Caco-2 (cell line): ENCODE measurements around the gene ZNF26. TPM values are rescaled to one million over a fixed set of nuclear protein-coding genes. Genes with fewer than 3 reads are reported as not detected.
A peak's percentile ranks its signal among the peaks of the same experiment; 100 is the strongest.
"Not testable (repeated sequence)": the region's sequence is repeated elsewhere in the genome, so short reads cannot be mapped to it uniquely, and the experiment has no call there.

Experiments used
- BruUV-seq: library from RNA; stranded (reverse); fragments of 400-500 nt; replicated peaks from 2 replicates; lab custom pipeline; 2021; lab: Mats Ljungman, UMichigan
- CTCF ChIA-PET: fragments of 300-600 bp; sonication (Branson Sonifier 250); formaldehyde crosslinking; loops from one replicate; lab custom pipeline; 2022; ENCODE audit warnings: antibody characterized with exemption; lab: Charles Lee
- POLR2A ChIA-PET: fragments of 300-600 bp; sonication (Branson Sonifier 250); formaldehyde crosslinking; loops from one replicate; lab custom pipeline; 2022; ENCODE audit warnings: antibody characterized with exemption; lab: Charles Lee
- DNase-seq, 2 experiments: peaks; one replicate each; pipeline versions ENCODE4 v3.0.0 to v3.0.0-alpha.2; 2020 to 2022
- H3K27me3 ChIP-seq: replicated peaks from 2 replicates; pipeline ENCODE4 v1.6.0; 2011; ENCODE audit warnings: low read length; ENCODE audit not compliant: control insufficient read depth, insufficient read depth
- H3K36me3 ChIP-seq: 2 replicates; pipeline ENCODE4 v1.5.1; 2011; ENCODE audit warnings: low read length; ENCODE audit not compliant: control insufficient read depth, insufficient read depth
- H3K4me1 ChIP-seq: fragments of 250-450 bp; sonication (Bioruptor Pico); 2 replicates; pipeline ENCODE4 v1.5.1; 2020; ENCODE audit warnings: mild to moderate bottlenecking
- H3K4me3 ChIP-seq: 2 replicates; pipeline ENCODE4 v1.5.1; 2011; ENCODE audit warnings: low read depth, mild to moderate bottlenecking, control low read depth, low read length
- H3K9me3 ChIP-seq: fragments of 250-450 bp; sonication (Bioruptor Pico); 2 replicates; pipeline ENCODE4 v1.5.1; 2020; ENCODE audit warnings: mild to moderate bottlenecking, moderate library complexity
- H3K27ac Mint-ChIP-seq: one replicate; pipeline ENCODE4 v1.8.0; 2022; ENCODE audit warnings: mixed read lengths; ENCODE audit not compliant: unreplicated experiment
- H3K27me3 Mint-ChIP-seq: one replicate; pipeline ENCODE4 v1.8.0; 2022; ENCODE audit warnings: mixed read lengths; ENCODE audit not compliant: insufficient read depth, unreplicated experiment
- H3K36me3 Mint-ChIP-seq: one replicate; pipeline ENCODE4 v1.8.0; 2022; ENCODE audit warnings: mild to moderate bottlenecking, mixed read lengths; ENCODE audit not compliant: insufficient read depth, unreplicated experiment
- H3K4me1 Mint-ChIP-seq: one replicate; pipeline ENCODE4 v1.8.0; 2022; ENCODE audit warnings: low read depth, mixed read lengths; ENCODE audit not compliant: unreplicated experiment
- H3K4me3 Mint-ChIP-seq: one replicate; pipeline ENCODE4 v1.8.0; 2022; ENCODE audit warnings: mild to moderate bottlenecking, moderate library complexity, mixed read lengths; ENCODE audit not compliant: unreplicated experiment
- H3K9me3 Mint-ChIP-seq: one replicate; pipeline ENCODE4 v1.8.0; 2022; ENCODE audit warnings: mixed read lengths; ENCODE audit not compliant: unreplicated experiment
- intact Hi-C: fragments of 100-400 bp; cut with micrococcal nuclease; formaldehyde crosslinking; loops from one replicate; pipeline ENCODE4 v1.10.0; 2022; ENCODE audit not compliant: unreplicated experiment
- total RNA-seq: library from RNA; stranded (reverse); gene quantifications from 2 replicates; pipeline ENCODE4 v1.2.3, GENCODE V29; 2022
- TF ChIP-seq, protein P1 (sequence below), 2 experiments: fragments of 200-600 bp in 1 of 2; IDR thresholded peaks; 1 replicate in 1 of 2; 2 replicates in 1 of 2; pipeline versions ENCODE4 v1.5.1 to v1.8.0; 2011 to 2022; ENCODE audit warnings: antibody characterized with exemption in 1 of 2, control low read depth in 1 of 2, inconsistent platforms in 1 of 2, low read depth in 1 of 2, low read length in 1 of 2, mild to moderate bottlenecking in 1 of 2, moderate library complexity in 1 of 2; ENCODE audit not compliant: insufficient read depth in 1 of 2, severe bottlenecking in 1 of 2, unreplicated experiment in 1 of 2

The ZNF26 gene
- total RNA-seq, 1 experiment from 2014 or later = 17.8 TPM

DNA sequence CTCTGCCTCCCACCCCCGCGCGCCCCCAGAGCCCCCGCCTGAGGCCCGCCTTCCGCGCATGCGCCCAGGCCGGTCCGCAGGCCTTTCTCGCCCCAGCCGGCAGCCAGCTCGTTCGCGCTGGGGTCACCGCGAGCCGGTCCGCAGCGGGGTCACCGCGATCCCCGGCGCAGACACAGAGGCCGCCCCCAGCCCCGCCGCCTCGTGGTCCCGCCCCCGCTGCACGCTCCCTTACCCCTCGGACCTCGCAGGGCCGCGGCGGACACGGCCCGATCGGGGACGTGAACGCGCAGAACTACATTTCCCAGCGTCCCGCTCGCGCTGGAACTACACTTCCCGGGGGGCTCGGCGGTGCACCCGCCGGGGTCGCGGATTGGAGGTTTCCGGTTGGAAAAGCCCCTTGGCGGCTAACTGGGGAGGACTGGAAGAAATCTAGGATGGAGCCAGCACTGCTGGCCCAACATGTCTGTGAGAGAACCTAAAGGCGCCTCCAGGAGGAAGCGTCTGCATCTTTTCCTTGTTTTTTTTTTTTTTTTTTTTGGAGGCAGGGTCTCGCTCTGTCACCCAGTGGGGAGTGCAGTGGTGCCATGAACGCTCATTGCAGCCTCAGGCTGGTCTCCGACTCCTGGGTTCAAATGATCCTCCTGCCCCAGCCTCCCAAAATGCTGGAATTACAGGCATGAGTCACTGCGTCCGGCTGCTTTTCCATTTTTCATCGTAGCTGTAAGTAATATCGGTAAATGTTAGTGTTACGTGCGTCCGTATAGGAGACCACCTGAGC lies 30.0 kb upstream of the ZNF26 start, which contains the start of gene ZNF605:
ZNF605 (minus strand) TSS at position 296 of the 778 bp plus-strand sequence. CDS start 10,671 bp downstream, outside the sequence.
- H3K4me3 Mint-ChIP-seq = peak within 1 kb of the TSS; percentile 83

DNA sequence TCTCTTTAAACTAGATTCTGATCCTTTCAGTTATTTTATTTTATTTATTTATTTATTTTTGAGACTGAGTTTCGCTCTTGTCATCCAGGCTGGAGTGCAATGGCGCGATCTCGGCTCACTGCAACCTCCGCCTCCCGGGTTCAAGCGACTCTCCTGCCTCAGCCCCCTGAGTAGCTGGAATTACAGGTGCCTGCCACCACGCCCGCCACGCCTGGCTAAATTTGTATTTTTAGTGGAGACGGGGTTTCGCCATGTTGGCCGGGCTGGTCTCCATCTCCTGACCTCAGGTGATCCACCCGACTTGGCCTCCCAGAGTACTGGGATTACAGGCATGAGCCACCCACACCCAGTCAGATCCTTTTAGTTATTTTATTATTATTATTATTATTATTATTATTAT lies 24.4 kb upstream of the ZNF26 start:
- H3K27ac Mint-ChIP-seq, H3K27me3 Mint-ChIP-seq, H3K4me1 Mint-ChIP-seq, H3K36me3 ChIP-seq, H3K4me3 ChIP-seq, intact Hi-C loops, H3K4me3 Mint-ChIP-seq, H3K4me1 ChIP-seq, POLR2A ChIA-PET, H3K36me3 Mint-ChIP-seq, H3K27me3 ChIP-seq, BruUV-seq, DNase-seq, CTCF ChIA-PET: not testable (repeated sequence)
- H3K9me3 Mint-ChIP-seq = peaks cover 21% of the 10 kb centered on the region
- peaks cover 18% of the 10 kb centered on the region; the same call in 1 of the 2 replicates for H3K9me3 ChIP-seq

More for the DNA sequence above, 30.0 kb upstream of the ZNF26 start, which contains the start of gene ZNF605:
- intact Hi-C loops = loop anchor here (2.0 kb wide), 1 partner anchor 125 kb away; the partner anchor contains the start of gene ZNF140
- Histone ChIP-seq H3K9me3 (peaks cover 26% of the 10 kb centered on the region), H3K4me1 (no peaks in the 10 kb centered on the region), H3K27me3 (no peaks in the 10 kb centered on the region), H3K4me3 (peak within 1 kb of the TSS; percentile 49), H3K36me3 (no peaks in the 10 kb centered on the region)
- no peaks in the 10 kb centered on the region for H3K27me3 Mint-ChIP-seq
- peaks cover 37% of the 10 kb centered on the region for H3K36me3 Mint-ChIP-seq
- CTCF ChIA-PET = interaction anchor here (0.7 to 1.0 kb wide), 2 partner anchors 27 to 225 kb away, joined by 3 to 6 read pairs; partner anchors contain the start of gene ZNF268
- H3K27ac Mint-ChIP-seq = peak within 1 kb of the TSS; percentile 83
- peaks cover 20% of the 10 kb centered on the region for H3K9me3 Mint-ChIP-seq
- TF ChIP-seq, protein P1, sequence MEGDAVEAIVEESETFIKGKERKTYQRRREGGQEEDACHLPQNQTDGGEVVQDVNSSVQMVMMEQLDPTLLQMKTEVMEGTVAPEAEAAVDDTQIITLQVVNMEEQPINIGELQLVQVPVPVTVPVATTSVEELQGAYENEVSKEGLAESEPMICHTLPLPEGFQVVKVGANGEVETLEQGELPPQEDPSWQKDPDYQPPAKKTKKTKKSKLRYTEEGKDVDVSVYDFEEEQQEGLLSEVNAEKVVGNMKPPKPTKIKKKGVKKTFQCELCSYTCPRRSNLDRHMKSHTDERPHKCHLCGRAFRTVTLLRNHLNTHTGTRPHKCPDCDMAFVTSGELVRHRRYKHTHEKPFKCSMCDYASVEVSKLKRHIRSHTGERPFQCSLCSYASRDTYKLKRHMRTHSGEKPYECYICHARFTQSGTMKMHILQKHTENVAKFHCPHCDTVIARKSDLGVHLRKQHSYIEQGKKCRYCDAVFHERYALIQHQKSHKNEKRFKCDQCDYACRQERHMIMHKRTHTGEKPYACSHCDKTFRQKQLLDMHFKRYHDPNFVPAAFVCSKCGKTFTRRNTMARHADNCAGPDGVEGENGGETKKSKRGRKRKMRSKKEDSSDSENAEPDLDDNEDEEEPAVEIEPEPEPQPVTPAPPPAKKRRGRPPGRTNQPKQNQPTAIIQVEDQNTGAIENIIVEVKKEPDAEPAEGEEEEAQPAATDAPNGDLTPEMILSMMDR (IDR thresholded peaks at IDR 0.05; ENCODE audit: insufficient read depth in 1 of 2, low read depth in 1 of 2, low read length in 1 of 2, severe bottlenecking in 1 of 2, unreplicated experiment in 1 of 2) = peak in 1 of 2 experiments; percentile 11
- peak; percentile 89 to 90 for DNase-seq
- POLR2A ChIA-PET = interaction anchor here (0.9 kb wide), 1 partner anchor 124 kb away, joined by 6 read pairs; no protein-coding TSS in a partner anchor
- no TSS peak for BruUV-seq
- peaks cover 11% of the 10 kb centered on the region for H3K4me1 Mint-ChIP-seq

DNA sequence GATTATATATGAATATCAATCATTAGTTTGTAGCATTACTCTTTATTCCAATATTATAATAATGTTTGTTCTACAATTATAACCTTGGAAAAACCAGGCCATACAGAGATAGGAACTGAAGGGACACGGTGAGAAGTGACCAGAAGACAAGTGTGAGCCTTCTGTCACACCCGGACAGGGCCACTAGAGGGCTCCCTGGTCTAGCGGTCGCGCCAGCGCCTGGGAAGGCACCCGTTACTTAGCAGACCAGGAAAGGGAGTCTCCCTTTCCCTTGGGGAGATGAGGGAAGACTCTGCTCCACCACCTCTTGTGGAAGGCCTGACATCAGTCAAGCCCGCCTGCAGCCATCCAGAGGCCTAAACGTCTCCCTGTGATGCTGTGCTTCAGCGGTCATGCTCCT lies 22.2 kb upstream of the ZNF26 start:
- H3K9me3 ChIP-seq = peaks cover 13% of the 10 kb centered on the region
- H3K4me3 ChIP-seq, H3K4me1 ChIP-seq, CTCF ChIA-PET, H3K4me3 Mint-ChIP-seq, H3K27ac Mint-ChIP-seq, BruUV-seq, POLR2A ChIA-PET, H3K36me3 ChIP-seq, intact Hi-C loops, H3K36me3 Mint-ChIP-seq, H3K4me1 Mint-ChIP-seq, H3K27me3 Mint-ChIP-seq, H3K27me3 ChIP-seq: not testable (repeated sequence)
- DNase-seq = peak in 1 of 2 experiments; percentile 40
- peaks cover 21% of the 10 kb centered on the region for H3K9me3 Mint-ChIP-seq

DNA sequence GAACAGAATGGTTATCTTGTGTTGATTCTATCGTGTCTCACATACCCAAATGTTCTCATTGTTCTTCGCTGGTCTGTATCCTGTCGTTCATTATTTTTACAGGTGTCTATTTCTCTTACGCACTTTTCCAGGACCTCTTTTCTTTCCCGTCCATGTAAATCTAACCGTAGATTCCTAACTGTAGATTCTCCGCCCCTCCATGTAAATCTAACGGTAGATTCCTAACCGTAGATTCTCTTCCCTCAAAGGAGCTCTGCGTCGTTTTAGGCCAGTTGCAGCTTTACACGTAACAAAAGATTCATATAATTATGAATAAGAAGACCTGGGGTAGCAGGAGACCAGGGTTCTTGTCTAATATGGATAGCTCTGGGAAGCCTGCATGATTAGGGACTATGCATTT lies 20.4 kb upstream of the ZNF26 start:
- CTCF ChIA-PET = no interaction called here
- Histone ChIP-seq H3K9me3 (peaks cover 20% of the 10 kb centered on the region), H3K4me1 (no peaks in the 10 kb centered on the region), H3K36me3 (no peaks in the 10 kb centered on the region), H3K4me3 (no peak overlapping the region), H3K27me3 (no peaks in the 10 kb centered on the region)
- no TSS peak for BruUV-seq
- no peak for DNase-seq
- no peak overlapping the region for H3K27ac Mint-ChIP-seq
- H3K36me3 Mint-ChIP-seq = no peaks in the 10 kb centered on the region
- H3K27me3 Mint-ChIP-seq = no peaks in the 10 kb centered on the region
- no peak overlapping the region for H3K4me3 Mint-ChIP-seq
- H3K4me1 Mint-ChIP-seq = no peaks in the 10 kb centered on the region
- intact Hi-C loops = no loop called here
- POLR2A ChIA-PET = no interaction called here
- peaks cover 21% of the 10 kb centered on the region for H3K9me3 Mint-ChIP-seq
- TF ChIP-seq, protein P1 (IDR thresholded peaks at IDR 0.05; ENCODE audit: insufficient read depth in 1 of 2, low read depth in 1 of 2, low read length in 1 of 2, severe bottlenecking in 1 of 2, unreplicated experiment in 1 of 2) = no peak
